ENCODE data around the gene CCSAP.
A peak's percentile ranks its signal among the peaks of the same experiment; 100 is the strongest.

DNA sequence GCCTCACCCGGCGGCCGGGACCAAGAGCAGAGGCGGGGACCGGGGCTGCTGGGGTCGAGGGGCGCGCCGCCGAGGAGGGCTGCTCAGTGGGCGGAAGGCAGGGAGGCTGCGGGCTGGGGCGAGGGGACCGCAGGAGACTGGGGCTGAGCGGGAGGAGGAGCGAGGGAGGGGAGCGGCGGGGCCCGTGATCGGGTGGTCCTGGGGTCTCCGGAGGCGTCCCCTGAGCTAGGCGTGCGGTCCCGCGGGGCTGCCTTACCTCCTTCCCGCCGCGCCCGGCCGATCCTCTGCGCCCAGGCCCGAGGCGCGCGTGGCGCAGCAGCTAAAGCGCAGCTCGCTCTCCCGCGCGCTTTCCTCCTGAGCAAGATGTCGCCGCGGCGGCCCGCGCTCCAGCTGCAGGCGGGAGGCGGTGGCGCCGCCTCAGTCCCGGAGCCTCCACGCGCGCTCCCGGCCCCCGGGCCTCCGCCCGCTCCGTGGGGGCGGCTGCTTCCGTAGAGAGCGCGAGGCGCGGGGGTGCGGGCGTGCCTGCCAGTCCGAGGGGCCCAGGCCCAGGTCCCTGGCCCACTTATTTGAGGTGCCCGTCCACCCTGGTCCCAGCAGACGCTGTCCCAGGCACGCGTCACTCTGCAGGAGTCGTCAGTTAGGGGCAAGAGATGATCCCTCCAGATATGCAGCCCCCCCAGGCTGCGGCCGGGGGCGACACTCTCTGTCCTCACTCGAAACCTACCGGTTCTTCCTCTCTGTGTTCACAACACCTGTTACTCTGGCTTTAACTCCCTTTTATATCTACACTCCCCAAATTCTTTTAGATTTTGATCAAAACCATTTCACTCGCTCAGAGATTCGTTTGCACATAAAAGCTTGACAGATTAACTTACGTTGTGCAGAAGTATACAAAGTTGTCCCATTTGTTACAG lies at the start of gene CCSAP:
- TF ChIP-seq CTCF (IDR thresholded peaks at IDR 0.05) (peak in 1 of 4 experiments; percentile 41), POLR2AphosphoS5 (IDR thresholded peaks at IDR 0.05) (peak; percentile 47), POLR2A (IDR thresholded peaks at IDR 0.05) (peak; percentile 34 to 59), EP300 (IDR thresholded peaks at IDR 0.05) (no peak)
